HG03354 (cell line): ENCODE data around the gene EGFR.
"Not testable (repeated sequence)": the region's sequence is repeated elsewhere in the genome, so short reads cannot be mapped to it uniquely, and the experiment has no call there.

Experiments
- ATAC-seq: cut with Tn5 transposase; IDR thresholded peaks from one replicate; pipeline ENCODE4 v1.9.1; 2021; ENCODE audit warnings: mild to moderate bottlenecking; ENCODE audit not compliant: unreplicated experiment, poor library complexity, severe bottlenecking

Gene EGFR

DNA sequence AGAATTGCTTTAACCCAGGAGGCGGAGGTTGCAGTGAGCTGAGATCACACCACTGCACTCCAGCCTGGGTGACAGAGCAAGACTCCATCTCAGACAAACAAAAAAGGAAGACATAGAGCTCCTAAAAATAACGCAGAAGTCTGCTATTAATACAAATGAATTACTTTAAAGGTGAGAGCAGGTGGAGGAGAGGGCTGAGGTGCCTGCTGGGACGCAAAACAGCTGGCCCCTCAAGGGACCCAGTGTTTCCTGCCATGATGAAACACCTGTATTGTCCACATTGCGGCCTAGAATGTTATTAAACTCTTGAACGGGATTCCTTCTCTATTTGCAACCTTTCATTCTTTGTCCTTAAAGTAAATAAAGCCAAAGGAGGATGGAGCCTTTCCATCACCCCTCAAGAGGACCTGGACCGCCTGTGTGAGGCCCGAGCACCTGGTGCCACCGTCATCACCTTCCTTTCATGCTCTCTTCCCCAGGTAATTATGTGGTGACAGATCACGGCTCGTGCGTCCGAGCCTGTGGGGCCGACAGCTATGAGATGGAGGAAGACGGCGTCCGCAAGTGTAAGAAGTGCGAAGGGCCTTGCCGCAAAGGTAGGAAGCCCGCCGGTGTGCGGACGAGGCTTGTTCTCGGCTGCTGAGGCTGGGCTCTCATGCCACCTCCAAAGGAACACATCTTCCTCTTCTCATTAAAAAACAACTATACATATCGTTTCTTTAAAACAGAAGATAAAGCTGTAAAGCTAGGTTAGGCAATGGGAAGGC lies 136.7 kb downstream of the EGFR start:
- no peak for ATAC-seq

DNA sequence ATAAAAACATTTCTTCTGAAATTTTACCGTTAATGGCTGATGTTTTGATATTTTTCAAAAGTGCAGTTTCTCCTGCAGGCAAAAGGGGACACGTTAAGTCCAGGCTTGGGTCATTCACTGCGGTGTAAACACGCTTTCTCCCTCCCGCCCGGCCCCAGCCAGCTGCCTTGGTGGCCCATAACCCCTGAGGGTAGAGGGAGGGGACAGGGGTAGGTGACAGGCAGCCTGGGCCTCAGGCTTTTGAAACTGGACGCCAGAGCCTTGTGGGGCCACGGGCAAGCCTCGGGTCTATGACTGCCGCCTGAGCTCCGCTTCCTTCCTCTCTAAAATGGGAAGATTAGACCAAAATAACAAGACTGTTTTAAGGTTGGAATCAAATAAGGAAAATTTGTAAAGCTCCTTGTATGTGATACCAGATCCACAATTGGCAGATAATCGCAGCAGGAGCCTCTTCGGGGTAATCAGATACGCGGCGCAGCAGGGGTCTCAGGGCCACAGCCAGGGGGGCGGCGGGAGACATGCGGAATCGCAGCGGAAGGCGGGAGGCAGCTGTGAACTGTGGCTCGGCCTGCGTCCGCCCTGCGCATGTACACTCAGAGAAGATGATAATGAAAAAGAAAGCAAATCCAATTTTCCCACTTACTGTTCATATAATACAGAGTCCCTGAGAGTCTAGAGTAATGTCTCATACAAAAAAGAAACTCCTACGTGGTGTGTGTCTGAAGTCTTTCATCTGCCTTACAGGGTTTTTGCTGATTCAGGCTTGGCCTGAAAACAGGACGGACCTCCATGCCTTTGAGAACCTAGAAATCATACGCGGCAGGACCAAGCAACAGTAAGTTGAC lies 138.3 kb downstream of the EGFR start:
- ATAC-seq = no peak

DNA sequence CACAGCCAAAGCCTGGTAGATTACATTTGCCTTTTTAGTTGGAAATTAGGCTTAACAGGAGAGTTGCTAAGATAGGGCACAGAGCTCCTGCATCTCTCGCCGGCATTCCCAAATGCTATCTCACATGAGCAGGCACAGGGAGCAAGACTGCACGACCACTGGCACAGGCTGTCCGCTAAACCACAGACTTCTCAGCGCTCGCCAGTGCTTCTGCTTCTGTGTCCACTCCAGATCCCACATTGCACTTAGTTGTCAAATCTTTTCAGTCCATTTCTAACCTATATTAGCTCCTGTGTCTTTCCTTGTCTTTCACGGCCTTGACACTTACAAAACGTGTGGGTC lies 138.9 kb downstream of the EGFR start:
- no peak for ATAC-seq

DNA sequence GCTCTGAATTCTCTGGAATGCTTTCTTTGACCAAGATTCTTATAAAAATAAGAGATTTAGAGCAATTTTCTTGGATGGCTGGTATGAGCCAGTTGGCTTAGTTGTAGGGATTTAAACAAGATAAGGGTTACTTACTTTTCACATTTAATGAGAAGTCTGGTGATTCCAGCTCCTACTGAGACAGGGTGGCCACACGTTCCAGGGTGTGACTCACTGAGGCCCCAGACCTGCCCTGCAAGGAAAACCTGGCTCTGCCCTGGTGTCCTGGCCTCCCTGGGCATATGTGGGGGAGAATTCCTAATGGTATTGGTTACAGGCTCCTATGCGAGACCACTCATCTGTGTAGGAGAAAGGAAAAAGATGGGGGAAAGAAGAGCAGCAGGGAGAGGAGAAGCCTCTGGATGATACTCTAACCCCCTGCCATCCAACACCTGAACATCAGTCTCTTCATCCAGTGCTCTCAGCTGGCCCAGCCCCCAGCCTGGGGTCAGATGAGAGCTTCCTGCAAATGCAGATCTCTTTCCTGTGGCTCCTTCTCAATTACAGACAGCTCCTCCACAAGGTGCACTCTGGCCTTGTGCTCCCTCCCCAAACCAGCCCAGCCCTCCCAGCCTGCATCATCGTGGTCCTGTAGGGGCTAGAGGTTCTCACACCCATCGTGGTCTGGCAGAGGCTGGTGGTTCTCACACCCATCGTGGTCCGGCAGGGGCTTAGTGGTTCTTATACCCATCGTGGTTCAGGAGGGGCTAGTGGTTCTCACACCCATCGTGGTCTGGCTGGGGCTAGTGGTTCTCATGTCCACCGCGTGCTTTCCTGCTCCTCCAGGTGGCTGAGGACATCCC lies 139.9 kb downstream of the EGFR start:
- no peak for ATAC-seq

GRCh38 chr7:55160539-55160938 lies 141.7 kb downstream of the EGFR start:
- ATAC-seq = no peak

- no peak for ATAC-seq
These were observed 142.4 kb downstream of the EGFR start for GRCh38 chr7:55161154-55161687.

GRCh38 chr7:55162476-55162875 lies 143.7 kb downstream of the EGFR start:
- ATAC-seq = no peak

- ATAC-seq = no peak
These were observed 144.9 kb downstream of the EGFR start for GRCh38 chr7:55163733-55164132.

DNA sequence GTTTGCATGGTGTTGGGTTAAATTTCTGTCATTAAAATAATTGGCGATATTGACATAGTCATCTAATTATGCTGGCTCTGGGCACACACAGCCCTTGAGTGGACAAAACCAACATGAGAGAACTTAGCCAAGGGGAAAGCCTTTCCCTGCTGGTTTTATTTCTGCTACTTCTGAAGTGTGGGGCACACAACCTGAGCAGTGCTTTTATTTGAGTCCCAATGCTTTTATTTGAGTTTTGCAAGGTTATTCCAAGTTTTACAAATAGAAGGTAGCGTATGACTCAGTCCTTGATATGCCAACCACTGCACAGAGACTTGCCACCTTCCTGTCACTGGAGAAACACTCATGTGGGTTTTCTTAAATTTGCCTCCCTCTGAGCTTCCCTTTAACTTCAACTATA lies 145.7 kb downstream of the EGFR start:
- no peak for ATAC-seq

DNA sequence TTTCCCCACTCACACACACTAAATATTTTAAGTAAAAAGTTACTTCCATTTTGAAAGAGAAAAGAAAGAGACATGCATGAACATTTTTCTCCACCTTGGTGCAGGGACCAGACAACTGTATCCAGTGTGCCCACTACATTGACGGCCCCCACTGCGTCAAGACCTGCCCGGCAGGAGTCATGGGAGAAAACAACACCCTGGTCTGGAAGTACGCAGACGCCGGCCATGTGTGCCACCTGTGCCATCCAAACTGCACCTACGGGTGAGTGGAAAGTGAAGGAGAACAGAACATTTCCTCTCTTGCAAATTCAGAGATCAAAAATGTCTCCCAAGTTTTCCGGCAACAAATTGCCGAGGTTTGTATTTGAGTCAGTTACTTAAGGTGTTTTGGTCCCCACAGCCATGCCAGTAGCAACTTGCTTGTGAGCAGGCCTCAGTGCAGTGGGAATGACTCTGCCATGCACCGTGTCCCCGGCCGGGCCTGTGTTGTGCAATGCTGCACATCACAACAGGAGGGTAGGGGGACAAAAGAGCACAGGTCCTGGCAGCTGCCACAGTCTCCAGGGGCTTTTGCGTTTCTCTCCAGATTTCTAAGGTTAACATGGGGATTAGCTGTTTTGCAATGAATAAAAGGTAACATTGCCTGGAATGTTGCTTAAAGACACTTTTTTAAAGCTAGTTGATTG lies 146.5 kb downstream of the EGFR start:
- no peak for ATAC-seq

DNA sequence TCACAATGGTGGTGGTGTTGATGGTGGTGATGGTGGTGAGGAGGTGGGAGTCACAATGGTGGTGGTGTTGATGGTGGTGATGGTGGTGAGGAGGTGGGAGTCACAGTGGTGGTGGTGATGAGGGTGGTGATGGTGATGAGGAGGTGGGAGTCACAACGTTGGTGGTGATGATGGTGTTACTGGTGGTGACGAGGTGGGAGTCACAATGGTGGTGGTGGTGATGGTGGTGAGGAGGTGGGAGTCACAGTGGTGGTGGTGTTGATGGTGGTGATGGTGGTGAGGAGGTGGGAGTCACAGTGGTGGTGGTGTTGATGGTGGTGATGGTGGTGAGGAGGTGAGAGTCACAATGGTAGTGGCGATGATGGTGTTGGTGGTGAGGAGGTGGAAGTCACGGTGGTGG lies 148.5 kb downstream of the EGFR start:
- not testable (repeated sequence) for ATAC-seq

DNA sequence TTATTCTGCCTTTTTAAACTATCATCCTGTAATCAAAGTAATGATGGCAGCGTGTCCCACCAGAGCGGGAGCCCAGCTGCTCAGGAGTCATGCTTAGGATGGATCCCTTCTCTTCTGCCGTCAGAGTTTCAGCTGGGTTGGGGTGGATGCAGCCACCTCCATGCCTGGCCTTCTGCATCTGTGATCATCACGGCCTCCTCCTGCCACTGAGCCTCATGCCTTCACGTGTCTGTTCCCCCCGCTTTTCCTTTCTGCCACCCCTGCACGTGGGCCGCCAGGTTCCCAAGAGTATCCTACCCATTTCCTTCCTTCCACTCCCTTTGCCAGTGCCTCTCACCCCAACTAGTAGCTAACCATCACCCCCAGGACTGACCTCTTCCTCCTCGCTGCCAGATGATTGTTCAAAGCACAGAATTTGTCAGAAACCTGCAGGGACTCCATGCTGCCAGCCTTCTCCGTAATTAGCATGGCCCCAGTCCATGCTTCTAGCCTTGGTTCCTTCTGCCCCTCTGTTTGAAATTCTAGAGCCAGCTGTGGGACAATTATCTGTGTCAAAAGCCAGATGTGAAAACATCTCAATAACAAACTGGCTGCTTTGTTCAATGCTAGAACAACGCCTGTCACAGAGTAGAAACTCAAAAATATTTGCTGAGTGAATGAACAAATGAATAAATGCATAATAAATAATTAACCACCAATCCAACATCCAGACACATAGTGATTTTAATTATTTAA lies 151.7 kb downstream of the EGFR start:
- no peak for ATAC-seq

- no peak for ATAC-seq
These were observed 152.3 kb downstream of the EGFR start for GRCh38 chr7:55171157-55171556.

GRCh38 chr7:55172161-55172560 lies 153.3 kb downstream of the EGFR start:
- ATAC-seq = no peak

DNA sequence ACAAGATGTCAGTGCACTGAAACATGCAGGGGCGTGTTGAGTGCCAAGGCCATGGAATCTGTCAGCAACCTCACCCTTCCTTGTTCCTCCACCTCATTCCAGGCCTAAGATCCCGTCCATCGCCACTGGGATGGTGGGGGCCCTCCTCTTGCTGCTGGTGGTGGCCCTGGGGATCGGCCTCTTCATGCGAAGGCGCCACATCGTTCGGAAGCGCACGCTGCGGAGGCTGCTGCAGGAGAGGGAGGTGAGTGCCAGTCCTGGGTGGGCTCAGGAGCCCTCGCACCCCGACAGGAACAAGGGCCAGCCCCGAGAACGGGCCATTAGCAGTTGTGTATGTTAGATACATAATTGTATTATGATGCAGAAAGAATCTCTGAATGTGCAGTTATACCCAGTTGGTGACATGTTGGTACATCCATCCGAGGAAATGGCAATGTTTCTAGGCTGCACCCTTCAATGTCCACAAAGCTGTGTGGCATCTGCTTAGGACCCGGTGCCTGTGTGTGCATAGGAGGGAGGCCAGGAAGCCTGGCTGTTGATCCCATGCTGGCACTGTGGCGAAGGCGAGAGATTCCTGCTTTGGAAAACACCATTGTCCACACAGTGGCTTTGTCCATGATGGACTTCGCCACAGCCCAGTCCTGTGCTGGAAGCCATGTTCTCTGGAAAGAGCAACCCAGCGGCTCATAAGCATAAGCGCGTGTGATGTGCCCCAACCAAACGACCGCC lies 154.2 kb downstream of the EGFR start:
- ATAC-seq = no peak

DNA sequence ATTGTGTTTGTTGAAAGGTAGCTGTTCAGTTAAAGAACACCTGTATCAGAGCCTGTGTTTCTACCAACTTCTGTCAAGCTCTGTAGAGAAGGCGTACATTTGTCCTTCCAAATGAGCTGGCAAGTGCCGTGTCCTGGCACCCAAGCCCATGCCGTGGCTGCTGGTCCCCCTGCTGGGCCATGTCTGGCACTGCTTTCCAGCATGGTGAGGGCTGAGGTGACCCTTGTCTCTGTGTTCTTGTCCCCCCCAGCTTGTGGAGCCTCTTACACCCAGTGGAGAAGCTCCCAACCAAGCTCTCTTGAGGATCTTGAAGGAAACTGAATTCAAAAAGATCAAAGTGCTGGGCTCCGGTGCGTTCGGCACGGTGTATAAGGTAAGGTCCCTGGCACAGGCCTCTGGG lies 154.9 kb downstream of the EGFR start:
- no peak for ATAC-seq

GRCh38 chr7:55174456-55174855 lies 155.6 kb downstream of the EGFR start:
- no peak for ATAC-seq

- no peak for ATAC-seq
These were observed 156.0 kb downstream of the EGFR start for GRCh38 chr7:55174856-55175255.
